Gastroesophageal sphincter (tissue), 3 donors: ENCODE results near the gene MYORG.

Experiments
- EP300 ChIP-seq: sonication (generic); formaldehyde crosslinking; IDR thresholded peaks from one replicate; pipeline ENCODE4 v1.6.1; 2017; ENCODE audit warnings: antibody characterized with exemption, mild to moderate bottlenecking
- POLR2A ChIP-seq, 2 donors: fragments of 450-650 bp; IDR thresholded peaks; one replicate each; pipeline ENCODE4 v1.6.1; 2017; ENCODE audit warnings: antibody characterized with exemption in 2 of 2, mild to moderate bottlenecking in 2 of 2, moderate library complexity in 1 of 2
- TF ChIP-seq, protein P1 (sequence below), 4 experiments: fragments of 200-600 bp in 2 of 4; fragments of 450-650 bp in 2 of 4; sonication (generic) in 1 of 4; IDR thresholded peaks; one replicate each; pipeline ENCODE4 v1.5.1; 2017 to 2019; ENCODE audit warnings: antibody characterized with exemption in 4 of 4, mild to moderate bottlenecking in 2 of 4, moderate library complexity in 2 of 4

DNA sequence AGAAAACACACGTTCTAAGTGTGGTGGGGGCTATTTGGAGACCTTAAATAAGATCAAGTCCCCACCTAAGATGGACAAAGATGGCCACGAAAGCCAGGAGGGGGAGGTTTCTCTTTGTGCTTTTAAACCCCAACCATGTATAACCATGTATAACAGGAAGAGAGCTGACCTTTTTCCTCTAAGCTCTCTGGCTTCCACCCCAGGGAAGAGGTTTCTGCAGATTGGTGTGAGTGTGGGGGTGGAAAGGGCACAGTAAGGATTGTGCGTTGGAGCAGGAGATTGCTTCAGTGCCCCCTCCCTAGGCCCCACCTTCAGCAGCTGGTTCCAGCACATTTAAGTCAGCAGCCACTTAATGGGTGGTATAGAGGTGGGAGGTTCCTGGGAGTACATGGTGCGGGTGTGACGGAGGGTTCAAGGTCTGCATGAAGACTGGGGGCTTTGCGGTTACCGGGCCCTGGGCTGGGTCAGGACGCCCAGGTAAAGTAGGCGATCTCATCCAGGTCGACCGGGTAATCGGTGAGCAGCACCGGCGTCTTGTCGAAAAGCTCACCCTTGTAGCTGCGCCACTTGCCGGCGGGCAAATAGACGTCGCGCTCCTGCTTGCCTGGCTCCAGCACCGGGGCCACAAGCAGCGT, 6.2 kb downstream of the MYORG start:
- TF ChIP-seq, protein P1, sequence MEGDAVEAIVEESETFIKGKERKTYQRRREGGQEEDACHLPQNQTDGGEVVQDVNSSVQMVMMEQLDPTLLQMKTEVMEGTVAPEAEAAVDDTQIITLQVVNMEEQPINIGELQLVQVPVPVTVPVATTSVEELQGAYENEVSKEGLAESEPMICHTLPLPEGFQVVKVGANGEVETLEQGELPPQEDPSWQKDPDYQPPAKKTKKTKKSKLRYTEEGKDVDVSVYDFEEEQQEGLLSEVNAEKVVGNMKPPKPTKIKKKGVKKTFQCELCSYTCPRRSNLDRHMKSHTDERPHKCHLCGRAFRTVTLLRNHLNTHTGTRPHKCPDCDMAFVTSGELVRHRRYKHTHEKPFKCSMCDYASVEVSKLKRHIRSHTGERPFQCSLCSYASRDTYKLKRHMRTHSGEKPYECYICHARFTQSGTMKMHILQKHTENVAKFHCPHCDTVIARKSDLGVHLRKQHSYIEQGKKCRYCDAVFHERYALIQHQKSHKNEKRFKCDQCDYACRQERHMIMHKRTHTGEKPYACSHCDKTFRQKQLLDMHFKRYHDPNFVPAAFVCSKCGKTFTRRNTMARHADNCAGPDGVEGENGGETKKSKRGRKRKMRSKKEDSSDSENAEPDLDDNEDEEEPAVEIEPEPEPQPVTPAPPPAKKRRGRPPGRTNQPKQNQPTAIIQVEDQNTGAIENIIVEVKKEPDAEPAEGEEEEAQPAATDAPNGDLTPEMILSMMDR (IDR thresholded peaks at IDR 0.05): no peak
- no peak for TF ChIP-seq POLR2A (IDR thresholded peaks at IDR 0.05)
- TF ChIP-seq EP300: no peak
